ENCODE measurements around the gene SYT9. TPM values are rescaled to one million over a fixed set of nuclear protein-coding genes. Genes with fewer than 3 reads are reported as not detected.

Gene SYT9
- total RNA-seq, 1 donor from 2014 or later, result 2.9 TPM

- intact Hi-C loops (cut with DNase I), result no loop called here
- TF ChIP-seq POLR2A (IDR thresholded peaks at IDR 0.05) (no peak), POLR2AphosphoS5 (IDR thresholded peaks at IDR 0.05; ENCODE audit: insufficient read depth in 1 of 2, low read depth in 1 of 2) (no peak), CTCF (IDR thresholded peaks at IDR 0.05) (no peak)
- H3K9me3 ChIP-seq, result no peaks in the 10 kb centered on the region
- H3K27ac ChIP-seq, result no peak overlapping the region
- DNase-seq (ENCODE audit: extremely low spot score in 2 of 2), result no peak
- no peaks in the 10 kb centered on the region for H3K27me3 ChIP-seq
- no peak overlapping the region for H3K4me3 ChIP-seq
- H3K4me1 ChIP-seq, result no peaks in the 10 kb centered on the region
- H3K36me3 ChIP-seq, result no peaks in the 10 kb centered on the region
Observed at GRCh38 chr11:7311903-7312302, 60.2 kb downstream of the SYT9 start.

GRCh38 chr11:7314811-7315604, 63.3 kb downstream of the SYT9 start:
- intact Hi-C loops (cut with DNase I), result no loop called here
- H3K4me1 ChIP-seq, result no peaks in the 10 kb centered on the region
- no peaks in the 10 kb centered on the region for H3K9me3 ChIP-seq
- no peaks in the 10 kb centered on the region for H3K36me3 ChIP-seq
- no peak overlapping the region for H3K27ac ChIP-seq
- H3K27me3 ChIP-seq, result no peaks in the 10 kb centered on the region
- TF ChIP-seq POLR2AphosphoS5 (IDR thresholded peaks at IDR 0.05; ENCODE audit: insufficient read depth in 1 of 2, low read depth in 1 of 2), result no peak
- TF ChIP-seq POLR2A (IDR thresholded peaks at IDR 0.05), result no peak
- no peak for DNase-seq (ENCODE audit: extremely low spot score in 2 of 2)
- no peak overlapping the region for H3K4me3 ChIP-seq

- intact Hi-C loops (cut with DNase I), result no loop called here
Observed at GRCh38 chr11:7319501-7319900, 67.8 kb downstream of the SYT9 start.

GRCh38 chr11:7320306-7320705, 68.6 kb downstream of the SYT9 start:
- TF ChIP-seq POLR2AphosphoS5 (IDR thresholded peaks at IDR 0.05; ENCODE audit: insufficient read depth in 1 of 2, low read depth in 1 of 2), result no peak
- TF ChIP-seq POLR2A (IDR thresholded peaks at IDR 0.05), result no peak
- no peak for TF ChIP-seq CTCF (IDR thresholded peaks at IDR 0.05)

More at GRCh38 chr11:7319501-7319900, 67.8 kb downstream of the SYT9 start:
- Histone ChIP-seq H3K36me3 (no peaks in the 10 kb centered on the region), H3K27ac (no peak overlapping the region), H3K9me3 (no peaks in the 10 kb centered on the region), H3K4me3 (no peak overlapping the region), H3K27me3 (no peaks in the 10 kb centered on the region), H3K4me1 (no peaks in the 10 kb centered on the region)
- no peak for DNase-seq (ENCODE audit: extremely low spot score in 2 of 2)
- TF ChIP-seq POLR2A (IDR thresholded peaks at IDR 0.05), result no peak
- no peak for TF ChIP-seq POLR2AphosphoS5 (IDR thresholded peaks at IDR 0.05; ENCODE audit: insufficient read depth in 1 of 2, low read depth in 1 of 2)

GRCh38 chr11:7321473-7322450, 70.1 kb downstream of the SYT9 start:
- Histone ChIP-seq H3K4me3 (no peak overlapping the region), H3K4me1 (no peaks in the 10 kb centered on the region), H3K27me3 (no peaks in the 10 kb centered on the region), H3K9me3 (no peaks in the 10 kb centered on the region), H3K36me3 (no peaks in the 10 kb centered on the region), H3K27ac (no peak overlapping the region)
- no peak for DNase-seq (ENCODE audit: extremely low spot score in 2 of 2)
- intact Hi-C loops (cut with DNase I), result no loop called here
- TF ChIP-seq CTCF (IDR thresholded peaks at IDR 0.05), result no peak
- no peak for TF ChIP-seq POLR2AphosphoS5 (IDR thresholded peaks at IDR 0.05; ENCODE audit: insufficient read depth in 1 of 2, low read depth in 1 of 2)
- TF ChIP-seq POLR2A (IDR thresholded peaks at IDR 0.05), result no peak

More at GRCh38 chr11:7320306-7320705, 68.6 kb downstream of the SYT9 start:
- H3K36me3 ChIP-seq, result no peaks in the 10 kb centered on the region
- intact Hi-C loops (cut with DNase I), result no loop called here
- H3K27me3 ChIP-seq, result no peaks in the 10 kb centered on the region
- DNase-seq (ENCODE audit: extremely low spot score in 2 of 2), result no peak
- H3K27ac ChIP-seq, result no peak overlapping the region
- H3K9me3 ChIP-seq, result no peaks in the 10 kb centered on the region
- no peak overlapping the region for H3K4me3 ChIP-seq
- H3K4me1 ChIP-seq, result no peaks in the 10 kb centered on the region

Measured in vagina (tissue), 2 donors.